Astrocyte of the spinal cord (primary cell): ENCODE results near the gene KNG1.

Source experiments
- DNase-seq: peaks from one replicate; pipeline ENCODE4 v3.0.0; 2011; ENCODE audit warnings: low read depth, low spot score
- H3K4me3 ChIP-seq: 2 replicates; pipeline ENCODE4 v1.5.1; 2011; ENCODE audit warnings: low read depth, mild to moderate bottlenecking, low read length, moderate library complexity
- in situ Hi-C: cut with HindIII; loops from 2 replicates; pipeline ENCODE4 v1.10.0; 2017; ENCODE audit warnings: low sequenced_read_pairs
- TF ChIP-seq, protein P1 (sequence below): IDR thresholded peaks from 2 replicates; pipeline ENCODE4 v1.5.1; 2012; ENCODE audit warnings: low read depth, mild to moderate bottlenecking, low read length, inconsistent platforms

KNG1 gene

DNA sequence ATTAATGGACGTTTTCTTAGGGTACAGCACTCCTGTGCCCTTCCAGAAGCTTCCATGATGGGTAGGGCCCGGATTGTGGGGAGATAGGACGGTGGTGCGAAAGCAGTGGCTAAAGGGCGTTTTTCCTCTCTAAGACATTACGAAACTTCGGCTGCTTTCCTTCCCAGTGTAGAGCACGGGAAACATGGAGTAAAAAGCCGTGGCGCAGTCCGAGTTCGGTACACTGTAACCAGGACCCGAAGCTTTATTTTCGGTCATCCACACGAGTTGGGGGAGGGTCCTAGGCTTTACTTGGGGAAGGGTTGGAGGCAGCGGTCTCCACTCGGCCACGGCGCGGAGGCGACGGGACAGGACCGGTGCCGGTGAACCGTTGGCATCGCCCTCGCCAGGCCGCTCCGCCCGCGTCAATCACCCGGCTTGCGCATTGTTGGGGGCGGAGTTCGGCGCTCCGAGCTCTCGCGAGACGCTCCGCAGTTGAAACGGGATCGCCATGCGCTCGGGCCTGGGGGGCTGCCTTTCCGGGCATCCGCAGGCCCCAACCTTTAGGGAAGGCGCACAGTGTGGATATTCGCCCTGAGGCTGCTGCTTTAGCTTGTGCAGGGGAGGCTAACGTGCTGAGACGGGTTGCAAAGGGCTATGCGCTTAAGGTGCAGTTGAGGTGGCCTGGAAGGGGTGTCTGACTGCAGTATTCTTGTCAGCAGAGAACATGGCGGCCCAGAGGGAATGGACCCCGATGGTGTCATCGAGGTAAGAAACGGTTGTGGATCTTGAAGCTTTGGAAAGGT lies 66.8 kb downstream of the KNG1 start:
- peak; percentile 75 for DNase-seq
- H3K4me3 ChIP-seq = peak overlapping the region; percentile 99
- TF ChIP-seq, protein P1, sequence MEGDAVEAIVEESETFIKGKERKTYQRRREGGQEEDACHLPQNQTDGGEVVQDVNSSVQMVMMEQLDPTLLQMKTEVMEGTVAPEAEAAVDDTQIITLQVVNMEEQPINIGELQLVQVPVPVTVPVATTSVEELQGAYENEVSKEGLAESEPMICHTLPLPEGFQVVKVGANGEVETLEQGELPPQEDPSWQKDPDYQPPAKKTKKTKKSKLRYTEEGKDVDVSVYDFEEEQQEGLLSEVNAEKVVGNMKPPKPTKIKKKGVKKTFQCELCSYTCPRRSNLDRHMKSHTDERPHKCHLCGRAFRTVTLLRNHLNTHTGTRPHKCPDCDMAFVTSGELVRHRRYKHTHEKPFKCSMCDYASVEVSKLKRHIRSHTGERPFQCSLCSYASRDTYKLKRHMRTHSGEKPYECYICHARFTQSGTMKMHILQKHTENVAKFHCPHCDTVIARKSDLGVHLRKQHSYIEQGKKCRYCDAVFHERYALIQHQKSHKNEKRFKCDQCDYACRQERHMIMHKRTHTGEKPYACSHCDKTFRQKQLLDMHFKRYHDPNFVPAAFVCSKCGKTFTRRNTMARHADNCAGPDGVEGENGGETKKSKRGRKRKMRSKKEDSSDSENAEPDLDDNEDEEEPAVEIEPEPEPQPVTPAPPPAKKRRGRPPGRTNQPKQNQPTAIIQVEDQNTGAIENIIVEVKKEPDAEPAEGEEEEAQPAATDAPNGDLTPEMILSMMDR = no peak
- in situ Hi-C loops = no loop called here

DNA sequence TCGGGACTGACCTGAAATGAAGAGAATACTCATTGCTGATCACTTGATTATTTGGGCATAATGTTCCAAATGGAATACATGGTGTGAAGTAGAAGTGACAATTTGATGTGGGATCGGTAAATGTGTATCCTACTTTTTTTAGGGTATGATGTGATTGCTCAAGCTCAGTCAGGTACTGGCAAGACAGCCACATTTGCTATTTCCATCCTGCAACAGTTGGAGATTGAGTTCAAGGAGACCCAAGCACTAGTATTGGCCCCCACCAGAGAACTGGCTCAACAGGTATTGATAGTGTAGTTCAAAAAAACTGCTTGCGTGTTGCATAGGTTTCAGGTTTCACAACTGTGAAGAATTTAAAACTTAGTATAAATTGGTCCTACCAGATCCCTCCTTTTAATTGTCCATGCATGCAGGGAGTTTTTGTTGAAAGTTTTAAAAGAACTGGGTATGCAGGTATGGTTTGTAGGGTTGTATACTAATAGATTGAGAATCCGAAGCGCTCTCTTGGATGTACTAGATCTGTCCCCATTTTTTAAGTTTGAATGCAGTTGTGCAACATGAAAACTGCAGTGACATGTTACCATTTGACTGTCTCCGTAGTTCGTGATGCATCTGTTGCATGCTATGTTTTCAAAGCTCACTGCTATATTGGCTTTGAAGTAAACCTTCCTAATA lies 67.8 kb downstream of the KNG1 start:
- in situ Hi-C loops = no loop called here
- H3K4me3 ChIP-seq = peak overlapping the region; percentile 99
- DNase-seq = no peak
- TF ChIP-seq, protein P1 = no peak

DNA sequence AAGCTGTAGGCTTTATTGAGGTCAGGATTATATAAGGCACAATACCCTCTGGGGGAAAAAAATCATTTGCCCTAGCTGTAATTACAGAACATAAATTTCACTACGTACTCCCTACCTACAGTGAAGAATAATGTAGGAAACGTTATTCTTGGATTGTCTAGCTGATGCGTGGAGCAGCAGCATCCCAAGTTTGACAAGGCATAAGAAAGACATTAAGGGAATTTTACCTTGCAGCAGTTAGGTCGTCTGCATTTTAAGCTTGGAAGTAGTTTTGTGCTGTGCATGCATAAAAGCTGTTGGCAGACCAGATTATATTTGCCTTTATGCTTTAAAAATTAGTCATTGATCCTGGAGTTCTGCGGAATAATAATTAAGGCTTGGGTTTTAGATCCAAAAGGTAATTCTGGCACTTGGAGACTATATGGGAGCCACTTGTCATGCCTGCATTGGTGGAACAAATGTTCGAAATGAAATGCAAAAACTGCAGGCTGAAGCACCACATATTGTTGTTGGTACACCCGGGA lies 68.4 kb downstream of the KNG1 start:
- in situ Hi-C loops = no loop called here
- TF ChIP-seq, protein P1 = no peak
- DNase-seq = no peak
- peak overlapping the region; percentile 99 for H3K4me3 ChIP-seq

DNA sequence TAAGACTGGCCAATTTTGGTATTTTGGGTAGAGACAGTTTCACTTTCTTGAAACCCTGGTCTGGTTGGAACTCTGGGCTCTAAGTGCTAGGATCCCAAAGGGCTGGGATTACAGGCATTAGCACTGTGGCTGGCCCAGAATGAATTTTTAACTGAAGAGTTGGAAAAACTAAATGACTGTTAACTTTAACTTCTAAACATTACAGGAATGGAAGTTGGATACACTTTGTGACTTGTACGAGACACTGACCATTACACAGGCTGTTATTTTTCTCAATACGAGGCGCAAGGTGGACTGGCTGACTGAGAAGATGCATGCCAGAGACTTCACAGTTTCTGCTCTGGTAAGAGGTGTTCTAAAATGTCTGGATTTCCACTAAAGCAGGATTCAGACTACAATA lies 69.8 kb downstream of the KNG1 start:
- TF ChIP-seq, protein P1 = no peak
- DNase-seq = no peak
- in situ Hi-C loops = no loop called here
- H3K4me3 ChIP-seq = peak overlapping the region; percentile 99

DNA sequence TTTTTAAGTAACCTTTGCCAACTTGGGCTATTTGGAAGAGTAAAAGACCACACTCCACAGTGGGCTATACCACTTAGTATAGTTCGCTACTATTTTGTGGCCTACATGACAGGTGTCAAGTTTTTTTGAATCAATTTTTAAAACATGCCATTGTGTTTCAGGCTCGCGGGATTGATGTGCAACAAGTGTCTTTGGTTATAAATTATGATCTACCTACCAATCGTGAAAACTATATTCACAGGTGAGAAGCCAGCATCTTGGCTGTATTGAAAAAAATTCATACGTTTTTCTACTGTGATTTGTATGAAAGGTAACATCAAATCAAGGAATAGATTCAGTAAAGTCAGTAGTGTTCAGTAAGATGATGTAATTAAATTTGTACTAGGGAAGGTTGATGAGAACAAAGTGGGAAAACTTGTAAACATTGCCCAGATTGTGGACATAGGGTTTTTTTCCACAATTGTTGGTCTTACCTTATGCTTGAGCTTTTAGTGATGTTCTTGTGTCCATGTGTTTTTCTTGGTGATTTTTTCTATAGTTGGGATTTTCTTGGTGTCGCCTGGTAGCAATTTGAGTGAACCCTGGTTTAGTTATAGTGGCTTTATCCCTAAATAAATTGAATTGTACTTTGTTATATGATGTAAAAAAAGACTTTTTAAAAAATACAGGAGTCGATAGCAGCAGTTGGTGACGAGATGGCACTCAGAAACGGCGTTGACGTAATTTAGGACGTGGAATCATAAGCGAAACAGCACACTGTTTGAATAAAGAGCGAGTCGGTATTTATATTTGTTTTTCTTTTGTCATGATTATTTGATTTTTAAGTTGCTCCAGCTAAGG lies 70.7 kb downstream of the KNG1 start:
- in situ Hi-C loops = no loop called here
- DNase-seq = no peak
- no peak overlapping the region for H3K4me3 ChIP-seq
- TF ChIP-seq, protein P1 = no peak

- TF ChIP-seq, protein P1 = no peak
- DNase-seq = no peak
- H3K4me3 ChIP-seq = no peak overlapping the region
Observed at GRCh38 chr3:186788482-186789370, 71.6 kb downstream of the KNG1 start.

More at GRCh38 chr3:186788482-186789370, 71.6 kb downstream of the KNG1 start:
- in situ Hi-C loops = no loop called here
